HCT116 (cell line): ENCODE results near the gene SHC2. TPM values are rescaled to one million over a fixed set of nuclear protein-coding genes. Genes with fewer than 3 reads are reported as not detected.

ENCODE experiments used
- ATAC-seq: fragments of 200-7000 bp; cut with Tn5 transposase; 2 replicates; pipeline ENCODE4 v1.9.1; 2020; ENCODE audit warnings: mild to moderate bottlenecking, moderate library complexity
- BruUV-seq: library from RNA; stranded (reverse); fragments of 400-500 nt; replicated peaks from 2 replicates; lab custom pipeline; 2021; lab: Mats Ljungman, UMichigan
- CTCF ChIA-PET: fragments of 300-600 bp; sonication (Branson Sonifier 250); formaldehyde crosslinking; loops from one replicate; lab custom pipeline; 2021; ENCODE audit warnings: antibody characterized with exemption; lab: Charles Lee
- POLR2A ChIA-PET: fragments of 300-600, 350-600 bp; sonication (Branson Sonifier 250); formaldehyde crosslinking; loops from one replicate; lab custom pipeline; 2021; ENCODE audit warnings: antibody characterized with exemption; lab: Charles Lee
- RAD21 ChIA-PET, 2 experiments: fragments of 300-600 bp; sonication (Branson Sonifier 250); formaldehyde crosslinking; loops; one replicate each; lab custom pipeline; 2023; ENCODE audit warnings: low total read pairs in 2 of 2; ENCODE audit not compliant: uncharacterized antibody in 2 of 2, unreplicated experiment in 2 of 2, low non-redundant PET in 1 of 2; lab: Charles Lee
- DNase-seq: peaks from one replicate; pipeline ENCODE4 v3.0.0-alpha.2; 2010; ENCODE audit warnings: low read depth, low spot score
- H2AFZ ChIP-seq: fragments of 200-600 bp; shearing (Covaris generic), sonication (generic); 2 replicates; pipeline ENCODE4 v1.6.1; 2017; ENCODE audit warnings: low read depth, mixed run types, mixed read lengths, antibody characterized with exemption, low read length; ENCODE audit not compliant: poor library complexity, severe bottlenecking
- H3K27ac ChIP-seq: 2 replicates; pipeline ENCODE4 v1.5.1; 2012; ENCODE audit warnings: low read depth, low read length
- H3K27me3 ChIP-seq: fragments of 200-600 bp; sonication (generic); 2 replicates; pipeline ENCODE4 v1.6.1; 2016; ENCODE audit warnings: mixed run types, low read length, mixed read lengths; ENCODE audit not compliant: insufficient read depth
- H3K36me3 ChIP-seq, 2 experiments: fragments of 200-500 bp in 1 of 2; fragments of 200-600 bp in 1 of 2; sonication (Bioruptor generic) in 1 of 2; sonication (generic) in 1 of 2; 2 replicates each; pipeline versions ENCODE4 v1.5.1 to v1.6.1; 2014 to 2016; ENCODE audit warnings: low read length in 2 of 2, inconsistent platforms in 1 of 2, mixed read lengths in 1 of 2, mixed run types in 1 of 2; ENCODE audit not compliant: insufficient read depth in 2 of 2, control insufficient read depth in 1 of 2
- H3K4me1 ChIP-seq, 2 experiments: fragments of 200-600 bp in 1 of 2; sonication (generic) in 1 of 2; 2 replicates each; pipeline versions ENCODE4 v1.5.1 to v1.6.1; 2012 to 2017; ENCODE audit warnings: low read length in 2 of 2, inconsistent platforms in 1 of 2, mild to moderate bottlenecking in 1 of 2, mixed read lengths in 1 of 2, mixed run types in 1 of 2, moderate library complexity in 1 of 2; ENCODE audit not compliant: insufficient read depth in 2 of 2, control insufficient read depth in 1 of 2
- H3K4me2 ChIP-seq: fragments of 200-600 bp; sonication (generic); 2 replicates; pipeline ENCODE4 v1.6.1; 2017; ENCODE audit warnings: mixed run types, low read length, mixed read lengths
- H3K4me3 ChIP-seq, 2 experiments: fragments of 200-600 bp in 1 of 2; sonication (generic) in 1 of 2; replicated peaks in 1 of 2; 2 replicates each; pipeline ENCODE4 v1.5.1; 2011 to 2016; ENCODE audit warnings: low read length in 2 of 2, control low read depth in 1 of 2, low read depth in 1 of 2, mild to moderate bottlenecking in 1 of 2, mixed read lengths in 1 of 2, mixed run types in 1 of 2
- H3K79me2 ChIP-seq: fragments of 200-600 bp; sonication (generic); 2 replicates; pipeline ENCODE4 v1.6.1; 2017; ENCODE audit warnings: mild to moderate bottlenecking, mixed run types, low read length, moderate library complexity, mixed read lengths; ENCODE audit not compliant: insufficient read depth
- H3K9ac ChIP-seq: fragments of 200-600 bp; sonication (generic); 2 replicates; pipeline ENCODE4 v1.6.1; 2016; ENCODE audit warnings: low read length, mixed read lengths
- H3K9me2 ChIP-seq: fragments of 200-600 bp; sonication (generic), shearing (Covaris generic); 2 replicates; pipeline ENCODE4 v1.6.1; 2017; ENCODE audit warnings: mixed run types, mild to moderate bottlenecking, moderate library complexity; ENCODE audit not compliant: insufficient read depth
- H3K9me3 ChIP-seq, 2 experiments: fragments of 200-500 bp in 1 of 2; fragments of 200-600 bp in 1 of 2; sonication (Bioruptor generic) in 1 of 2; sonication (generic) in 1 of 2; 2 replicates each; pipeline ENCODE4 v1.6.1; 2014 to 2017; ENCODE audit warnings: low read length in 2 of 2, mixed read lengths in 2 of 2, inconsistent platforms in 1 of 2, low read depth in 1 of 2, mild to moderate bottlenecking in 1 of 2, mixed run types in 1 of 2, moderate library complexity in 1 of 2; ENCODE audit not compliant: control insufficient read depth in 1 of 2, insufficient read depth in 1 of 2
- H4K20me1 ChIP-seq: fragments of 200-600 bp; sonication (generic), shearing (Covaris generic); 2 replicates; pipeline ENCODE4 v1.6.1; 2017; ENCODE audit warnings: mixed run types, mild to moderate bottlenecking, moderate library complexity; ENCODE audit not compliant: insufficient read depth
- CBX3 ChIP-seq: IDR thresholded peaks from 2 replicates; pipeline ENCODE4 v1.6.1; 2012; ENCODE audit warnings: low read depth
- CEBPB ChIP-seq: IDR thresholded peaks from 2 replicates; pipeline ENCODE4 v1.6.1; 2012; ENCODE audit warnings: low read depth
- EGR1 ChIP-seq: IDR thresholded peaks from 2 replicates; pipeline ENCODE4 v1.6.1; 2012; ENCODE audit warnings: low read depth
- ELF1 ChIP-seq: IDR thresholded peaks from 2 replicates; pipeline ENCODE4 v1.6.1; 2012; ENCODE audit warnings: low read depth, borderline replicate concordance
- EZH2 ChIP-seq: fragments of 200-600 bp; sonication (generic); IDR thresholded peaks from 2 replicates; pipeline ENCODE4 v1.6.1; 2017; ENCODE audit warnings: antibody characterized with exemption, mixed run types
- EZH2phosphoT487 ChIP-seq: fragments of 200-600 bp; IDR thresholded peaks from 2 replicates; pipeline ENCODE4 v1.6.1; 2018; ENCODE audit warnings: antibody characterized with exemption, borderline replicate concordance
- POLR2AphosphoS5 ChIP-seq: IDR thresholded peaks from 2 replicates; pipeline ENCODE4 v1.6.1; 2011; ENCODE audit warnings: mild to moderate bottlenecking, low read depth, low read length, moderate library complexity
- SIN3A ChIP-seq: IDR thresholded peaks from 2 replicates; pipeline ENCODE4 v1.6.1; 2012; ENCODE audit warnings: low read depth
- TCF7L2 ChIP-seq: IDR thresholded peaks from 2 replicates; pipeline ENCODE4 v1.7.0; 2011; ENCODE audit warnings: borderline replicate concordance, inconsistent platforms; ENCODE audit not compliant: insufficient read depth, insufficient read length; ENCODE audit errors: extremely low read depth
- YY1 ChIP-seq: IDR thresholded peaks from 2 replicates; pipeline ENCODE4 v1.6.1; 2011; ENCODE audit warnings: low read length, low read depth, moderate library complexity, mild to moderate bottlenecking; ENCODE audit not compliant: insufficient replicate concordance; ENCODE audit errors: extremely low read depth
- intact Hi-C: fragments of 100-400 bp; cut with micrococcal nuclease; formaldehyde crosslinking; loops from 2 replicates; pipeline ENCODE4 v1.10.0; 2022
- total RNA-seq: library from RNA; stranded (reverse); gene quantifications from one replicate; pipeline ENCODE4 v1.2.1, GENCODE V29; 2021; ENCODE audit not compliant: unreplicated experiment
- TF ChIP-seq, protein P1 (sequence below): IDR thresholded peaks from 2 replicates; pipeline ENCODE4 v1.6.1; 2011; ENCODE audit warnings: mild to moderate bottlenecking, low read length, moderate library complexity; ENCODE audit not compliant: insufficient replicate concordance; ENCODE audit errors: extremely low read depth

SHC2 gene
- total RNA-seq, 1 experiment from 2014 or later: 2.5 TPM

DNA sequence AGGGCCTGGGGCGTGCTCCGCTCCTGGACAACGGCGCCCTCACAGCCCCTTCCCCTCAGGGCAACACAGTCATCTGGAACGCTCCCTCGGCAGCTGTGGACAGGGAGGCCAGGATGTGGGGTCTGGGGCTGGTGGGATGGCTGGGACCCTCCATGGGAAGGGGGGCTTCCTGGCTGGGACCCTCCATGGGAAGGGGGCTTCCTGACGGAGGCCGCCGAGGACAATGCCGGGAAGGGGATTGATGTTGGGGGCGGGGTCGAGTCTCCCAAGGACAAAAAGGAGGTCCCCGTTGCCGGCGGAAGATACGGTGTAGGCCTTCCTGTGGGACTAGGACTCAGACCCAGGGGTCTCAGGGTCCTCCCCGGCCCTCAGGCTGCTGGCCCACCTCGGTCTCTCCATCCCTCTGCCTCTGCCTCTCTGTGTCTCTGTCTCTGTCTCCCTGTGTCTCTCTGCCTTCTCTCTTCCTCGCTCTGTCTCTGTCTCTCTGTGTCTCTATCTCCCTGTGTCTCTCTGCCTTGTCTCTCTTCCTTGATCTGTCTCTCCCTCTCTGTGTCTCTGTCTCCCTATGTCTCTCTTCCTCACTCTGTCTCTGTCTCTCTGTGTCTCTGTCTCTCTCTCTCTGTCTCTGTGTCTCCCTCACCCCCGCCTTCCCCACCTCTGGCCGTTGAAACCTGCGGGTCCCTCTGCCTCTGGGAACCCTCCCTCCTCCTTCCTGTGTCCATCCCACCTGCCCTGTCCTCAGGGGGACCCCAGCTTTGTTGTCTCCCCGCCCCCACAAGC lies 32.7 kb upstream of the SHC2 start:
- H3K9me3 ChIP-seq: no peaks in the 10 kb centered on the region; a peak in 1 of 4 replicates
- intact Hi-C loops: no loop called here
- H4K20me1 ChIP-seq: no peaks in the 10 kb centered on the region
- H3K27ac ChIP-seq: no peak overlapping the region; the same call in 1 of the 2 replicates
- ATAC-seq (no peak), DNase-seq (no peak)
- H3K4me1 ChIP-seq: peaks cover 5 to 16% of the 10 kb centered on the region in 2 experiments
- no peak overlapping the region for H2AFZ ChIP-seq
- no peak overlapping the region for H3K4me2 ChIP-seq
- no peak overlapping the region for H3K9ac ChIP-seq
- POLR2A ChIA-PET: no interaction called here
- H3K9me2 ChIP-seq: no peaks in the 10 kb centered on the region
- no peak overlapping the region for H3K4me3 ChIP-seq
- no peaks in the 10 kb centered on the region for H3K79me2 ChIP-seq
- H3K27me3 ChIP-seq: no peaks in the 10 kb centered on the region
- BruUV-seq: no TSS peak
- CTCF ChIA-PET: interaction anchor here (2.6 kb wide), 1 partner anchor 13 kb away, joined by 29 read pairs; the partner anchor contains the start of gene TPGS1
- RAD21 ChIA-PET: no interaction called here
- H3K36me3 ChIP-seq: no peaks in the 10 kb centered on the region
- TF ChIP-seq, protein P1, sequence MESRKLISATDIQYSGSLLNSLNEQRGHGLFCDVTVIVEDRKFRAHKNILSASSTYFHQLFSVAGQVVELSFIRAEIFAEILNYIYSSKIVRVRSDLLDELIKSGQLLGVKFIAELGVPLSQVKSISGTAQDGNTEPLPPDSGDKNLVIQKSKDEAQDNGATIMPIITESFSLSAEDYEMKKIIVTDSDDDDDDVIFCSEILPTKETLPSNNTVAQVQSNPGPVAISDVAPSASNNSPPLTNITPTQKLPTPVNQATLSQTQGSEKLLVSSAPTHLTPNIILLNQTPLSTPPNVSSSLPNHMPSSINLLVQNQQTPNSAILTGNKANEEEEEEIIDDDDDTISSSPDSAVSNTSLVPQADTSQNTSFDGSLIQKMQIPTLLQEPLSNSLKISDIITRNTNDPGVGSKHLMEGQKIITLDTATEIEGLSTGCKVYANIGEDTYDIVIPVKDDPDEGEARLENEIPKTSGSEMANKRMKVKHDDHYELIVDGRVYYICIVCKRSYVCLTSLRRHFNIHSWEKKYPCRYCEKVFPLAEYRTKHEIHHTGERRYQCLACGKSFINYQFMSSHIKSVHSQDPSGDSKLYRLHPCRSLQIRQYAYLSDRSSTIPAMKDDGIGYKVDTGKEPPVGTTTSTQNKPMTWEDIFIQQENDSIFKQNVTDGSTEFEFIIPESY: no peak
- TF ChIP-seq CEBPB (no peak), CBX3 (no peak), EZH2phosphoT487 (no peak), SIN3A (no peak)
- TF ChIP-seq, all 23 proteins: peak for 0

DNA sequence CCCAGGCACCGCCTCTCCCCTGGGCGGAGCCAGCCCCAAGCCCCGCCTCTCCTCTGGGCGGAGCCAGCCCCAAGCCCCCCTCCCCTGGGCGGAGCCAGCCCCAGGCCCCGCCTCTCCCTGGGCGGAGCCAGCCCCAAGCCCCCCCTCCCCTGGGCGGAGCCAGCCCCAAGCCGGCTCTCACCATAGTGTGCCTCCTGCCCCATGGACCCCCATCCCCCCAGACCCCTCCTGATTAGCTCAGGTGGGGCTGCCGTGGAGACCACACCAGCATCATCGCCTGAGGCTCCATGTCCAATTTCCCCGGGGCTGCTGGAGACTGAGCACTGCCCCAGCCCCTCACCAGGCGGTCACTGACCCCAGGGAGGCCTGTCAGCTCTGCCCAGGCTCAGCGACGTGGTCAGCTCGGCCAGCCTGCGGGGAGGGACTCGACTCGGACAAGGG lies 31.3 kb upstream of the SHC2 start:
- Histone ChIP-seq H4K20me1 (no peaks in the 10 kb centered on the region), H3K4me1 (peaks cover 8 to 21% of the 10 kb centered on the region in 2 experiments), H3K9me2 (no peaks in the 10 kb centered on the region), H3K36me3 (no peaks in the 10 kb centered on the region), H3K9ac (no peak overlapping the region), H3K4me3 (no peak overlapping the region), H2AFZ (no peak overlapping the region), H3K27me3 (no peaks in the 10 kb centered on the region), H3K4me2 (no peak overlapping the region), H3K79me2 (no peaks in the 10 kb centered on the region), H3K27ac (no peak overlapping the region; the same call in 1 of the 2 replicates), H3K9me3 (no peaks in the 10 kb centered on the region; a peak in 1 of 4 replicates)
- ATAC-seq (no peak), DNase-seq (no peak)
- ChIA-PET POLR2A (no interaction called here), CTCF (no interaction called here), RAD21 (no interaction called here)
- BruUV-seq: no TSS peak
- intact Hi-C loops: no loop called here
- TF ChIP-seq POLR2AphosphoS5 (no peak), EGR1 (no peak), YY1 (no peak), TCF7L2 (no peak), ELF1 (no peak), CBX3 (no peak), EZH2 (no peak)
